K562 (cell line): ENCODE measurements around the gene PTRH2. TPM values are rescaled to one million over a fixed set of nuclear protein-coding genes. Genes with fewer than 3 reads are reported as not detected.

Source experiments
- ATAC-seq: fragments of 200-7000 bp; cut with Tn5 transposase; 3 replicates; pipeline ENCODE4 v1.9.1; 2020; ENCODE audit warnings: moderate library complexity
- BruUV-seq: library from RNA; stranded (reverse); fragments of 400-500 nt; replicated peaks from 2 replicates; lab custom pipeline; 2021; lab: Mats Ljungman, UMichigan
- CTCF ChIA-PET: fragments of 300-600 bp; formaldehyde crosslinking; extraction: SDS; loops from one replicate; lab custom pipeline; 2021; ENCODE audit warnings: low intra/inter-chr PET ratio; lab: Yijun Ruan, JAX
- POLR2A ChIA-PET: fragments of 300-600, 350-650 bp; sonication (Branson Sonifier 250); formaldehyde crosslinking; extraction: SDS; loops from one replicate; lab custom pipeline; 2021; ENCODE audit warnings: antibody characterized with exemption, inconsistent platforms; lab: Yijun Ruan, JAX
- DNase-seq, 4 experiments: peaks; one replicate each; pipeline versions ENCODE4 v3.0.0 to v3.0.0-alpha.2; 2011 to 2018; ENCODE audit warnings: low spot score in 3 of 4, mixed read lengths in 3 of 4; ENCODE audit errors: extremely low read depth in 1 of 4
- FAIRE-seq: peaks from 2 replicates; lab custom pipeline; 2011; peaks lifted over from hg19 to GRCh38; lab: Jason Lieb, UNC
- H2AFZ ChIP-seq: 2 replicates; pipeline ENCODE4 v1.6.0; 2011; ENCODE audit warnings: low read depth, low read length, control low read depth, inconsistent platforms
- H3K27ac ChIP-seq: fragments of 200-600 bp; 3 replicates; pipeline ENCODE4 v1.8.0; 2011; ENCODE audit warnings: low read depth, mild to moderate bottlenecking, control low read depth, inconsistent platforms, low read length, moderate library complexity, mixed read lengths; ENCODE audit errors: extremely low read depth
- H3K27me3 ChIP-seq, 2 experiments: fragments of 300-600 bp in 1 of 2; 2 replicates in 1 of 2; 3 replicates in 1 of 2; pipeline versions ENCODE4 v1.6.0 to v1.8.0; 2011; ENCODE audit warnings: inconsistent platforms in 2 of 2, low read length in 2 of 2, mild to moderate bottlenecking in 1 of 2, mixed read lengths in 1 of 2, moderate library complexity in 1 of 2; ENCODE audit not compliant: control insufficient read depth in 2 of 2, insufficient read depth in 2 of 2
- H3K36me3 ChIP-seq: fragments of 300-600 bp; 3 replicates; pipeline ENCODE4 v1.8.0; 2011; ENCODE audit warnings: mild to moderate bottlenecking, low read length, inconsistent platforms; ENCODE audit not compliant: control insufficient read depth, insufficient read depth
- H3K4me1 ChIP-seq, 2 experiments: fragments of 200-600 bp in 1 of 2; replicated peaks in 1 of 2; 2 replicates in 1 of 2; 3 replicates in 1 of 2; pipeline versions ENCODE4 v1.5.1 to v1.8.0; 2011; ENCODE audit warnings: inconsistent platforms in 2 of 2, low read length in 2 of 2, mild to moderate bottlenecking in 1 of 2, mixed read lengths in 1 of 2, moderate library complexity in 1 of 2; ENCODE audit not compliant: control insufficient read depth in 2 of 2, insufficient read depth in 2 of 2
- H3K4me2 ChIP-seq: 2 replicates; pipeline ENCODE4 v1.6.1; 2011; ENCODE audit warnings: low read length, control low read depth, inconsistent platforms, mixed read lengths; ENCODE audit not compliant: insufficient read depth
- H3K4me3 ChIP-seq: fragments of 200-600 bp; sonication (generic), shearing (Covaris generic); 2 replicates; pipeline ENCODE4 v1.5.1; 2016; ENCODE audit warnings: control low read depth, inconsistent platforms
- H3K79me2 ChIP-seq: fragments of 200-600 bp; 3 replicates; pipeline ENCODE4 v1.8.0; 2011; ENCODE audit warnings: low read length, inconsistent platforms; ENCODE audit not compliant: control insufficient read depth, insufficient read depth
- H3K9ac ChIP-seq, 2 experiments: 2 replicates each; pipeline versions ENCODE4 v1.6.0 to v1.6.1; 2011; ENCODE audit warnings: low read depth in 2 of 2, low read length in 2 of 2, control low read depth in 1 of 2, inconsistent platforms in 1 of 2, mild to moderate bottlenecking in 1 of 2, mixed read lengths in 1 of 2; ENCODE audit not compliant: insufficient read depth in 1 of 2
- H3K9me1 ChIP-seq: one replicate; pipeline ENCODE4 v1.6.0; 2011; ENCODE audit warnings: inconsistent platforms, mild to moderate bottlenecking, low read length, moderate library complexity; ENCODE audit not compliant: control insufficient read depth, insufficient read depth
- H3K9me3 ChIP-seq: replicated peaks from 2 replicates; pipeline ENCODE4 v1.5.1; 2011; ENCODE audit warnings: low read depth, low read length, inconsistent platforms; ENCODE audit not compliant: control insufficient read depth, insufficient read depth
- H4K20me1 ChIP-seq: replicated peaks from 2 replicates; pipeline ENCODE4 v1.6.1; 2011; ENCODE audit warnings: low read length, inconsistent platforms, mixed read lengths; ENCODE audit not compliant: control insufficient read depth, insufficient read depth
- ASH1L ChIP-seq: fragments of 450-650 bp; IDR thresholded peaks from 2 replicates; pipeline ENCODE4 v1.6.1; 2018; ENCODE audit warnings: borderline replicate concordance, mild to moderate bottlenecking, low read depth; ENCODE audit not compliant: partially characterized antibody
- CC2D1A ChIP-seq: fragments of 450-650 bp; IDR thresholded peaks from 2 replicates; pipeline ENCODE4 v1.6.1; 2017; ENCODE audit warnings: mild to moderate bottlenecking
- HLTF ChIP-seq: fragments of 450-650 bp; IDR thresholded peaks from 2 replicates; pipeline ENCODE4 v1.6.1; 2016
- HMBOX1 ChIP-seq: sonication (generic); IDR thresholded peaks from 2 replicates; pipeline ENCODE4 v1.6.1; 2016
- NKRF ChIP-seq: fragments of 450-650 bp; IDR thresholded peaks from 2 replicates; pipeline ENCODE4 v1.6.1; 2016; ENCODE audit warnings: borderline replicate concordance
- PTTG1 ChIP-seq: fragments of 450-650 bp; IDR thresholded peaks from 2 replicates; pipeline ENCODE4 v1.6.1; 2016; ENCODE audit warnings: low read depth, mild to moderate bottlenecking, missing genetic modification characterization, missing compliant biosample characterization
- ZBTB1 ChIP-seq: sonication (generic); formaldehyde crosslinking; IDR thresholded peaks from 2 replicates; pipeline ENCODE4 v1.8.1; 2023; ENCODE audit warnings: missing genetic modification reagents, low read depth, mild to moderate bottlenecking, borderline replicate concordance
- ZFX ChIP-seq: sonication (generic); formaldehyde crosslinking; IDR thresholded peaks from 2 replicates; pipeline ENCODE4 v1.8.0; 2022; ENCODE audit warnings: mild to moderate bottlenecking, missing genetic modification reagents, moderate library complexity
- ZNF280B ChIP-seq: fragments of 250-450 bp; sonication (Bioruptor Pico); IDR thresholded peaks from 2 replicates; pipeline ENCODE4 v1.5.1; 2021; ENCODE audit warnings: mild to moderate bottlenecking
- ZNF316 ChIP-seq: fragments of 450-650 bp; IDR thresholded peaks from 2 replicates; pipeline ENCODE4 v1.6.1; 2016
- WGBS: fragments of 100-300 bp; shearing (Covaris generic); methylation state at CpG from one replicate; pipeline ENCODE4 v1.1.6; 2016; ENCODE audit warnings: low coverage, mixed read lengths; ENCODE audit not compliant: insufficient coverage; ENCODE audit errors: missing lambda C conversion rate; 5-methylcytosine and 5-hydroxymethylcytosine counted together
- in situ Hi-C: fragments of 300-500 bp; cut with MboI; formaldehyde crosslinking; loops from 4 replicates; pipeline ENCODE4 v1.15.0; 2018; ENCODE audit warnings: inconsistent platforms, mixed read lengths
- intact Hi-C: fragments of 100-400 bp; cut with micrococcal nuclease; formaldehyde crosslinking; loops from 2 replicates; pipeline ENCODE4 v1.14.2; 2022
- polyA plus RNA-seq, 8 experiments: library from polyadenylated mRNA; depleted of rRNA in 4 of 8; stranded (reverse) in 5 of 8; unstranded in 3 of 8; fragments of >200 nt; fragmentation: Nextera tagmentation in 2 of 8; fragmentation: Illumina TruSeq in 1 of 8; extraction: Ambion mirVana in 2 of 8; extraction: Trizol in 1 of 8; gene quantifications; 2 replicates each; pipeline versions ENCODE4 v1.2.1 to v1.2.3, GENCODE V29; 2011 to 2014; ENCODE audit warnings: inconsistent platforms in 1 of 8, missing spikeins in 1 of 8
- total RNA-seq, 7 experiments: library from RNA; depleted of rRNA in 6 of 7; stranded (reverse); fragments of >200 nt in 6 of 7; fragmentation: Illumina TruSeq in 2 of 7; extraction: Trizol in 2 of 7; gene quantifications; 2 replicates each; pipeline versions ENCODE4 v1.2.1 to v1.2.3, GENCODE V29; 2011 to 2021; ENCODE audit warnings: low replicate concordance in 1 of 7

Gene PTRH2
- total and polyA plus RNA-seq, 9 of the 15 experiments (the other 6 are each of a cell fraction or from before 2014, with no cell fraction given): 53.1 to 210 (median 126) TPM

GRCh38 chr17:59711936-59712335, 4.7 kb upstream of the PTRH2 start:
- no peak overlapping the region; the same call in 2 of the 3 replicates for H3K27ac ChIP-seq
- no peak overlapping the region for H3K9ac ChIP-seq
- TF ChIP-seq CC2D1A (no peak), HMBOX1 (peak; percentile 19; the same call in 1 of the 2 replicates)
- H2AFZ ChIP-seq: no peak overlapping the region
- intact Hi-C loops: no loop called here
- H3K4me2 ChIP-seq: no peak overlapping the region
- H3K9me1 ChIP-seq: no peaks in the 10 kb centered on the region
- H3K4me1 ChIP-seq: peaks cover 5 to 12% of the 10 kb centered on the region in 2 experiments; a peak in 3 of 5 replicates
- no peak for FAIRE-seq
- no peak for ATAC-seq
- POLR2A ChIA-PET: interaction anchor here (0.6 to 1.5 kb wide), 4 partner anchors 10 to 372 kb away, joined by 3 to 7 read pairs (median 3); no protein-coding TSS in a partner anchor
- CTCF ChIA-PET: no interaction called here
- no peak overlapping the region for H3K4me3 ChIP-seq
- H3K36me3 ChIP-seq: peaks cover 5% of the 10 kb centered on the region; the same call in 1 of the 3 replicates
- H3K9me3 ChIP-seq: no peaks in the 10 kb centered on the region
- BruUV-seq: no TSS peak
- no peaks in the 10 kb centered on the region for H3K27me3 ChIP-seq
- DNase-seq: no peak
- peaks cover 4% of the 10 kb centered on the region; the same call in 1 of the 2 replicates for H4K20me1 ChIP-seq
- in situ Hi-C loops: no loop called here
- peaks cover 95% of the 10 kb centered on the region for H3K79me2 ChIP-seq

GRCh38 chr17:59707971-59708430, 771 bp upstream of the PTRH2 start:
- DNase-seq: no peak
- H3K4me3 ChIP-seq: peak overlapping the region; percentile 92
- H2AFZ ChIP-seq: peak overlapping the region; percentile 91
- BruUV-seq: no TSS peak
- H3K4me2 ChIP-seq: peak overlapping the region; percentile 95
- H3K27me3 ChIP-seq: no peaks in the 10 kb centered on the region
- intact Hi-C loops: loop anchor here (2.0 to 5.0 kb wide), 2 partner anchors 23 to 129 kb away; no protein-coding TSS in a partner anchor
- H3K9ac ChIP-seq: peak overlapping the region; percentile 95 to 100
- whole genome bisulfite sequencing: under 1% methylated on average over 15 of the region's 15 CpGs
- H3K36me3 ChIP-seq: peaks cover 29% of the 10 kb centered on the region; the same call in 2 of the 3 replicates
- peaks cover 15 to 18% of the 10 kb centered on the region in 2 experiments; a peak in 3 of 5 replicates for H3K4me1 ChIP-seq
- ChIA-PET CTCF (no interaction called here), POLR2A (interaction anchor here (0.6 to 1.9 kb wide), 16 partner anchors 9 to 255 kb away, joined by 3 to 10 read pairs (median 3); partner anchors contain the start of gene CLTC)
- in situ Hi-C loops: no loop called here
- peak overlapping the region; percentile 99 for H3K27ac ChIP-seq
- H3K79me2 ChIP-seq: peaks cover 98% of the 10 kb centered on the region
- no peak for FAIRE-seq
- H3K9me3 ChIP-seq: no peaks in the 10 kb centered on the region
- H3K9me1 ChIP-seq: no peaks in the 10 kb centered on the region
- H4K20me1 ChIP-seq: peaks cover 11% of the 10 kb centered on the region; the same call in 1 of the 2 replicates
- peak; percentile 0; the same call in 1 of the 3 replicates for ATAC-seq
- TF ChIP-seq PTTG1 (tag) (no peak), HLTF (no peak), ASH1L (no peak), NKRF (peak; percentile 18; the same call in 1 of the 2 replicates), ZNF280B (CRISPR knock-in tag) (no peak), ZBTB1 (CRISPR knock-in tag) (peak; percentile 6; the same call in 1 of the 2 replicates), ZFX (CRISPR knock-in tag) (0 out of 2 replicates have a peak, but pooled peaks have one; percentile 28), ZNF316 (0 out of 2 replicates have a peak, but pooled peaks have one; percentile 14)
